HCT116 (cell line): ENCODE results near the gene KRTAP4-6. TPM values are rescaled to one million over a fixed set of nuclear protein-coding genes. Genes with fewer than 3 reads are reported as not detected.

ENCODE experiments used
- ATAC-seq: fragments of 200-7000 bp; cut with Tn5 transposase; 2 replicates; pipeline ENCODE4 v1.9.1; 2020; ENCODE audit warnings: mild to moderate bottlenecking, moderate library complexity
- BruUV-seq: library from RNA; stranded (reverse); fragments of 400-500 nt; replicated peaks from 2 replicates; lab custom pipeline; 2021; lab: Mats Ljungman, UMichigan
- CTCF ChIA-PET: fragments of 300-600 bp; sonication (Branson Sonifier 250); formaldehyde crosslinking; loops from one replicate; lab custom pipeline; 2021; ENCODE audit warnings: antibody characterized with exemption; lab: Charles Lee
- POLR2A ChIA-PET: fragments of 300-600, 350-600 bp; sonication (Branson Sonifier 250); formaldehyde crosslinking; loops from one replicate; lab custom pipeline; 2021; ENCODE audit warnings: antibody characterized with exemption; lab: Charles Lee
- RAD21 ChIA-PET, 2 experiments: fragments of 300-600 bp; sonication (Branson Sonifier 250); formaldehyde crosslinking; loops; one replicate each; lab custom pipeline; 2023; ENCODE audit warnings: low total read pairs in 2 of 2; ENCODE audit not compliant: uncharacterized antibody in 2 of 2, unreplicated experiment in 2 of 2, low non-redundant PET in 1 of 2; lab: Charles Lee
- DNase-seq: peaks from one replicate; pipeline ENCODE4 v3.0.0-alpha.2; 2010; ENCODE audit warnings: low read depth, low spot score
- H2AFZ ChIP-seq: fragments of 200-600 bp; shearing (Covaris generic), sonication (generic); 2 replicates; pipeline ENCODE4 v1.6.1; 2017; ENCODE audit warnings: low read depth, mixed run types, mixed read lengths, antibody characterized with exemption, low read length; ENCODE audit not compliant: poor library complexity, severe bottlenecking
- H3K27ac ChIP-seq: 2 replicates; pipeline ENCODE4 v1.5.1; 2012; ENCODE audit warnings: low read depth, low read length
- H3K27me3 ChIP-seq: fragments of 200-600 bp; sonication (generic); 2 replicates; pipeline ENCODE4 v1.6.1; 2016; ENCODE audit warnings: mixed run types, low read length, mixed read lengths; ENCODE audit not compliant: insufficient read depth
- H3K36me3 ChIP-seq, 2 experiments: fragments of 200-500 bp in 1 of 2; fragments of 200-600 bp in 1 of 2; sonication (Bioruptor generic) in 1 of 2; sonication (generic) in 1 of 2; 2 replicates each; pipeline versions ENCODE4 v1.5.1 to v1.6.1; 2014 to 2016; ENCODE audit warnings: low read length in 2 of 2, inconsistent platforms in 1 of 2, mixed read lengths in 1 of 2, mixed run types in 1 of 2; ENCODE audit not compliant: insufficient read depth in 2 of 2, control insufficient read depth in 1 of 2
- H3K4me1 ChIP-seq, 2 experiments: fragments of 200-600 bp in 1 of 2; sonication (generic) in 1 of 2; 2 replicates each; pipeline versions ENCODE4 v1.5.1 to v1.6.1; 2012 to 2017; ENCODE audit warnings: low read length in 2 of 2, inconsistent platforms in 1 of 2, mild to moderate bottlenecking in 1 of 2, mixed read lengths in 1 of 2, mixed run types in 1 of 2, moderate library complexity in 1 of 2; ENCODE audit not compliant: insufficient read depth in 2 of 2, control insufficient read depth in 1 of 2
- H3K4me2 ChIP-seq: fragments of 200-600 bp; sonication (generic); 2 replicates; pipeline ENCODE4 v1.6.1; 2017; ENCODE audit warnings: mixed run types, low read length, mixed read lengths
- H3K4me3 ChIP-seq, 2 experiments: fragments of 200-600 bp in 1 of 2; sonication (generic) in 1 of 2; replicated peaks in 1 of 2; 2 replicates each; pipeline ENCODE4 v1.5.1; 2011 to 2016; ENCODE audit warnings: low read length in 2 of 2, control low read depth in 1 of 2, low read depth in 1 of 2, mild to moderate bottlenecking in 1 of 2, mixed read lengths in 1 of 2, mixed run types in 1 of 2
- H3K79me2 ChIP-seq: fragments of 200-600 bp; sonication (generic); 2 replicates; pipeline ENCODE4 v1.6.1; 2017; ENCODE audit warnings: mild to moderate bottlenecking, mixed run types, low read length, moderate library complexity, mixed read lengths; ENCODE audit not compliant: insufficient read depth
- H3K9ac ChIP-seq: fragments of 200-600 bp; sonication (generic); 2 replicates; pipeline ENCODE4 v1.6.1; 2016; ENCODE audit warnings: low read length, mixed read lengths
- H3K9me2 ChIP-seq: fragments of 200-600 bp; sonication (generic), shearing (Covaris generic); 2 replicates; pipeline ENCODE4 v1.6.1; 2017; ENCODE audit warnings: mixed run types, mild to moderate bottlenecking, moderate library complexity; ENCODE audit not compliant: insufficient read depth
- H3K9me3 ChIP-seq, 2 experiments: fragments of 200-500 bp in 1 of 2; fragments of 200-600 bp in 1 of 2; sonication (Bioruptor generic) in 1 of 2; sonication (generic) in 1 of 2; 2 replicates each; pipeline ENCODE4 v1.6.1; 2014 to 2017; ENCODE audit warnings: low read length in 2 of 2, mixed read lengths in 2 of 2, inconsistent platforms in 1 of 2, low read depth in 1 of 2, mild to moderate bottlenecking in 1 of 2, mixed run types in 1 of 2, moderate library complexity in 1 of 2; ENCODE audit not compliant: control insufficient read depth in 1 of 2, insufficient read depth in 1 of 2
- H4K20me1 ChIP-seq: fragments of 200-600 bp; sonication (generic), shearing (Covaris generic); 2 replicates; pipeline ENCODE4 v1.6.1; 2017; ENCODE audit warnings: mixed run types, mild to moderate bottlenecking, moderate library complexity; ENCODE audit not compliant: insufficient read depth
- CBX3 ChIP-seq: IDR thresholded peaks from 2 replicates; pipeline ENCODE4 v1.6.1; 2012; ENCODE audit warnings: low read depth
- EGR1 ChIP-seq: IDR thresholded peaks from 2 replicates; pipeline ENCODE4 v1.6.1; 2012; ENCODE audit warnings: low read depth
- ELF1 ChIP-seq: IDR thresholded peaks from 2 replicates; pipeline ENCODE4 v1.6.1; 2012; ENCODE audit warnings: low read depth, borderline replicate concordance
- EZH2 ChIP-seq: fragments of 200-600 bp; sonication (generic); IDR thresholded peaks from 2 replicates; pipeline ENCODE4 v1.6.1; 2017; ENCODE audit warnings: antibody characterized with exemption, mixed run types
- JUND ChIP-seq: IDR thresholded peaks from 2 replicates; pipeline ENCODE4 v1.6.1; 2012
- POLR2AphosphoS5 ChIP-seq: IDR thresholded peaks from 2 replicates; pipeline ENCODE4 v1.6.1; 2011; ENCODE audit warnings: mild to moderate bottlenecking, low read depth, low read length, moderate library complexity
- SP1 ChIP-seq: IDR thresholded peaks from 2 replicates; pipeline ENCODE4 v1.6.1; 2012; ENCODE audit warnings: low read depth
- SRF ChIP-seq: IDR thresholded peaks from 2 replicates; pipeline ENCODE4 v1.6.1; 2012; ENCODE audit warnings: low read depth
- ZFX ChIP-seq: fragments of 450-650 bp; IDR thresholded peaks from 2 replicates; pipeline ENCODE4 v1.6.1; 2017
- intact Hi-C: fragments of 100-400 bp; cut with micrococcal nuclease; formaldehyde crosslinking; loops from 2 replicates; pipeline ENCODE4 v1.10.0; 2022
- total RNA-seq: library from RNA; stranded (reverse); gene quantifications from one replicate; pipeline ENCODE4 v1.2.1, GENCODE V29; 2021; ENCODE audit not compliant: unreplicated experiment
- TF ChIP-seq, protein P1 (sequence below), 3 experiments: fragments of 200-600 bp in 1 of 3; sonication (generic) in 1 of 3; IDR thresholded peaks in 2 of 3; conservative IDR thresholded peaks in 1 of 3; 2 replicates each; pipeline ENCODE4 v1.5.1; 2012 to 2017; ENCODE audit warnings: low read depth in 2 of 3, low read length in 2 of 3, antibody characterized with exemption in 1 of 3, borderline replicate concordance in 1 of 3, control low read depth in 1 of 3, mild to moderate bottlenecking in 1 of 3, mixed read lengths in 1 of 3, mixed run types in 1 of 3, moderate library complexity in 1 of 3; ENCODE audit not compliant: insufficient read depth in 1 of 3
- TF ChIP-seq, protein P2 (sequence below): IDR thresholded peaks from 2 replicates; pipeline ENCODE4 v1.6.1; 2012
- TF ChIP-seq, protein P3 (sequence below): IDR thresholded peaks from 2 replicates; pipeline ENCODE4 v1.6.1; 2012

Gene KRTAP4-6
- total RNA-seq, 1 experiment from 2014 or later, result not detected

DNA sequence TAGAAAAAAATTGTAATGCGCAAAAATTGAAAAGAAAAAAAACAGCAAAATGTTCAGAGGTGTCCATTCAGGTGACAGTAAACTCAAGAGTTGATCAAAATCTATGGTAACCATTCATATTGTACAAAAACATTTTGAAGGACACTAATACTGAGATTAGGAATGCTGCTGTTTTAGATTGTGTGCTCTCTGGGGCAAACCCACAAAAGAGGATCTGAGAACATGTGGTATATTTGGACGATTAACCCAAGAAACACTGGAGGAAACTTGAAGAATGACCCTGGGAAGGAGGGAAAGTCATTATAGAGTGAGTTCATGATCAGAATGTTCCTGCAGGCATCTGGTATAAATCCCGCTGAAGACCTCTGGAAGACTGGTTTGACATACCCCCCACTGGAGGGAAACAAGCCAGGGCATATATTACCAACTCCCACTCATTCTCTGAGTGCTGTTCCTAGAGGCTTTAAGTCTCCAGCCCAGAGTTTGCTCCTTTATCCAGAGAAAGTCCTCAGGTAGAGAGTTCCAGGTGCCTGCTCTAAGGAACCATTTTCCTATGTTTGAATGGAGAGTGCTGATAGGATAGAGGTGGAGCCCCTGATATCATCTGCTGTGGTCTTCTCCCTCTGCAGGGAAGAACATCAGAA is 36.5 kb upstream of the KRTAP4-6 start:
- Histone ChIP-seq H3K36me3 (no peaks in the 10 kb centered on the region), H2AFZ (no peak overlapping the region), H3K9ac (no peak overlapping the region), H3K4me3 (no peak overlapping the region), H3K79me2 (no peaks in the 10 kb centered on the region), H3K4me2 (no peak overlapping the region), H3K4me1 (no peaks in the 10 kb centered on the region), H3K9me3 (no peaks in the 10 kb centered on the region; a peak in 1 of 4 replicates), H4K20me1 (no peaks in the 10 kb centered on the region), H3K27ac (no peak overlapping the region), H3K27me3 (no peaks in the 10 kb centered on the region), H3K9me2 (no peaks in the 10 kb centered on the region)
- intact Hi-C loops, result no loop called here
- ChIA-PET RAD21 (no interaction called here), POLR2A (no interaction called here), CTCF (no interaction called here)
- TF ChIP-seq SP1 (no peak), ELF1 (no peak), JUND (no peak), EZH2 (no peak), EGR1 (no peak)
- TF ChIP-seq, protein P1, sequence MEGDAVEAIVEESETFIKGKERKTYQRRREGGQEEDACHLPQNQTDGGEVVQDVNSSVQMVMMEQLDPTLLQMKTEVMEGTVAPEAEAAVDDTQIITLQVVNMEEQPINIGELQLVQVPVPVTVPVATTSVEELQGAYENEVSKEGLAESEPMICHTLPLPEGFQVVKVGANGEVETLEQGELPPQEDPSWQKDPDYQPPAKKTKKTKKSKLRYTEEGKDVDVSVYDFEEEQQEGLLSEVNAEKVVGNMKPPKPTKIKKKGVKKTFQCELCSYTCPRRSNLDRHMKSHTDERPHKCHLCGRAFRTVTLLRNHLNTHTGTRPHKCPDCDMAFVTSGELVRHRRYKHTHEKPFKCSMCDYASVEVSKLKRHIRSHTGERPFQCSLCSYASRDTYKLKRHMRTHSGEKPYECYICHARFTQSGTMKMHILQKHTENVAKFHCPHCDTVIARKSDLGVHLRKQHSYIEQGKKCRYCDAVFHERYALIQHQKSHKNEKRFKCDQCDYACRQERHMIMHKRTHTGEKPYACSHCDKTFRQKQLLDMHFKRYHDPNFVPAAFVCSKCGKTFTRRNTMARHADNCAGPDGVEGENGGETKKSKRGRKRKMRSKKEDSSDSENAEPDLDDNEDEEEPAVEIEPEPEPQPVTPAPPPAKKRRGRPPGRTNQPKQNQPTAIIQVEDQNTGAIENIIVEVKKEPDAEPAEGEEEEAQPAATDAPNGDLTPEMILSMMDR (IDR thresholded peaks at IDR 0.05 in 2 of 3, conservative IDR thresholded peaks at IDR 0.05 in 1 of 3; ENCODE audit: borderline replicate concordance in 1 of 3, insufficient read depth in 1 of 3, low read depth in 2 of 3, low read length in 2 of 3), result no peak
- ATAC-seq (no peak), DNase-seq (no peak)
- no TSS peak for BruUV-seq

DNA sequence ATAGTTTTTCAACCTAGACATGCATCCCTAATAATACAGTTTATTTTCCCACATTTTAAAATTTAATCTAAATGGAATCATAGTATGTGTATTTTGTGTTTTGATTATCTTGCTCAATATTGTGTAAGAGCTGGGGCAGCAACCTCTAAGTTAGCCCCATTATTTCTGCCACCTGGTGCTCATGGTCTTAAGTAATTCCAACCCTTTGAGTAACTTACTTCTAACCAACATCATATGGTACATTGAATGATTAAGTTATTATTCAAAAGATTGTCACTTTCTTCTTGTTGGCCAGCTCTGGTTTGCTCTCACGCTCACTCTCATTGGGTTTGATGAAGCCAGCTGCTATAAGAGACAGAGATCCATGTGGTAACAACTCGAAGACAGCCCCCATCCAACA is 31.5 kb upstream of the KRTAP4-6 start:
- no peaks in the 10 kb centered on the region for H3K9me2 ChIP-seq
- BruUV-seq, result no TSS peak
- H3K27me3 ChIP-seq, result no peaks in the 10 kb centered on the region
- H3K4me2 ChIP-seq, result no peak overlapping the region
- intact Hi-C loops, result no loop called here
- POLR2A ChIA-PET, result no interaction called here
- no peak overlapping the region for H3K4me3 ChIP-seq
- H3K27ac ChIP-seq, result no peak overlapping the region
- no peak overlapping the region for H3K9ac ChIP-seq
- H3K79me2 ChIP-seq, result no peaks in the 10 kb centered on the region
- ATAC-seq (no peak), DNase-seq (no peak)
- no peaks in the 10 kb centered on the region for H4K20me1 ChIP-seq
- no peaks in the 10 kb centered on the region for H3K4me1 ChIP-seq
- RAD21 ChIA-PET, result no interaction called here
- no peak overlapping the region for H2AFZ ChIP-seq
- no peaks in the 10 kb centered on the region; a peak in 1 of 4 replicates for H3K9me3 ChIP-seq
- H3K36me3 ChIP-seq, result no peaks in the 10 kb centered on the region
- CTCF ChIA-PET, result no interaction called here
- TF ChIP-seq POLR2AphosphoS5 (no peak), ZFX (no peak), JUND (no peak), CBX3 (no peak), SRF (no peak)
- TF ChIP-seq, protein P1 (IDR thresholded peaks at IDR 0.05 in 2 of 3, conservative IDR thresholded peaks at IDR 0.05 in 1 of 3; ENCODE audit: borderline replicate concordance in 1 of 3, insufficient read depth in 1 of 3, low read depth in 2 of 3, low read length in 2 of 3), result no peak
- TF ChIP-seq, protein P2, sequence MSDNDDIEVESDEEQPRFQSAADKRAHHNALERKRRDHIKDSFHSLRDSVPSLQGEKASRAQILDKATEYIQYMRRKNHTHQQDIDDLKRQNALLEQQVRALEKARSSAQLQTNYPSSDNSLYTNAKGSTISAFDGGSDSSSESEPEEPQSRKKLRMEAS, result no peak
- TF ChIP-seq, protein P3, sequence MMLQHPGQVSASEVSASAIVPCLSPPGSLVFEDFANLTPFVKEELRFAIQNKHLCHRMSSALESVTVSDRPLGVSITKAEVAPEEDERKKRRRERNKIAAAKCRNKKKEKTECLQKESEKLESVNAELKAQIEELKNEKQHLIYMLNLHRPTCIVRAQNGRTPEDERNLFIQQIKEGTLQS, result no peak
